ENCODE results near the gene CMSS1. TPM values are rescaled to one million over a fixed set of nuclear protein-coding genes. Genes with fewer than 3 reads are reported as not detected.
A peak's percentile ranks its signal among the peaks of the same experiment; 100 is the strongest.

Gene CMSS1
- total and polyA plus RNA-seq, 2 of the 13 experiments (the other 11 are each of a cell fraction or from before 2014, with no cell fraction given), result 6.4 to 48.7 TPM

DNA sequence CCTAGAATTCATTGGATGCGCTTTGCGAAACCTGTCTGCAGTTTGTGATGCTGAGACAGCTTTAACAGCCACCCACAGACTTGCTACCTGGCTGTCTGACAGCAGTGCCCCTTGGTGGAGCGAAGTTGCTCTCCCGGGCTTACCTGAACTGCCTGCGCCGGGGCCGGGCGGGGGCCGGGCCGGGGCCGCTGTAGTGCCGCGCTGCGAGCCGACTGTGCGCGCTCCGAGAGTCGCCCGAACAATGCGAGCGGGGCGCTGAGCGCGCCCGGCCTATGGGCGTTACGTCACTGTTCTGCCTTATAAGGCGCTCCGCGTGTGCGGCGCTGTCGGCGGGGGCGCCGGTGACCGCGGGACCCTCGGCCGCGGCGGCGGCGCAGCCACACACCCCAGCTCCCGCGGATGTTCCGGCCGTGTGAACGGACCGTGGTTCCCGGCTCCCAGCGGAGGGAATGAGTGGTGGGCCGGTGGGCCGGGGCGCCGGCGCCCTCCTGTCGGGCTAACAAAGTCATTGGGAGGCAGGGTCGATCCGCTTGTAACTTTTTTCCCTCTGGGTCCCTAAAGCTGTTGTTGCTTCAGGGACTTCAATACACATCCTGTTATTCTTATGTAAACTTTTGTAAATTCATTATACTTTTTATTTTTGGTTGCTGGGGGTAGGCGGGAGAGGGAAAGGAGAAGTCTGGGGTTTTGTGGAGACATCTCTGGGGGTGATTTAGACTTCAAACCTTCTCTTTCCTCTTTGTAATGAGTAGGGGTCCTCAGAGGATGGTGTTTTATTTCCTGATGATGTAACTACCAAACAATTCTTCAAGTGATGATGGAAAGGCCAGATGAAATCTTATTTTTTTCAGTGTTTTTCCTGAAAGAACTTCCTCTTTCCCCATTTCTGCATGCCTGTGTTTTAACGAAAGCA, 58.5 kb downstream of the CMSS1 start (continued):
- peak; percentile 60; the same call in 1 of the 2 replicates for TF ChIP-seq ZNF598 (CRISPR knock-in tag; IDR thresholded peaks at IDR 0.05; ENCODE audit: borderline replicate concordance)
- no peak for TF ChIP-seq TCF12 (IDR thresholded peaks at IDR 0.05)
- TF ChIP-seq TCF12 (CRISPR knock-in tag; IDR thresholded peaks at IDR 0.05), result peak; percentile 86; the same call in 1 of the 2 replicates
- TF ChIP-seq SP140L (CRISPR knock-in tag; IDR thresholded peaks at IDR 0.05; ENCODE audit: borderline replicate concordance), result peak; percentile 19; the same call in 1 of the 2 replicates
- TF ChIP-seq ZNF383 (CRISPR knock-in tag; IDR thresholded peaks at IDR 0.05; ENCODE audit: borderline replicate concordance), result peak; percentile 68; the same call in 1 of the 2 replicates
- no peak for TF ChIP-seq ZNF572 (CRISPR knock-in tag; IDR thresholded peaks at IDR 0.05)
- TF ChIP-seq, protein P1, sequence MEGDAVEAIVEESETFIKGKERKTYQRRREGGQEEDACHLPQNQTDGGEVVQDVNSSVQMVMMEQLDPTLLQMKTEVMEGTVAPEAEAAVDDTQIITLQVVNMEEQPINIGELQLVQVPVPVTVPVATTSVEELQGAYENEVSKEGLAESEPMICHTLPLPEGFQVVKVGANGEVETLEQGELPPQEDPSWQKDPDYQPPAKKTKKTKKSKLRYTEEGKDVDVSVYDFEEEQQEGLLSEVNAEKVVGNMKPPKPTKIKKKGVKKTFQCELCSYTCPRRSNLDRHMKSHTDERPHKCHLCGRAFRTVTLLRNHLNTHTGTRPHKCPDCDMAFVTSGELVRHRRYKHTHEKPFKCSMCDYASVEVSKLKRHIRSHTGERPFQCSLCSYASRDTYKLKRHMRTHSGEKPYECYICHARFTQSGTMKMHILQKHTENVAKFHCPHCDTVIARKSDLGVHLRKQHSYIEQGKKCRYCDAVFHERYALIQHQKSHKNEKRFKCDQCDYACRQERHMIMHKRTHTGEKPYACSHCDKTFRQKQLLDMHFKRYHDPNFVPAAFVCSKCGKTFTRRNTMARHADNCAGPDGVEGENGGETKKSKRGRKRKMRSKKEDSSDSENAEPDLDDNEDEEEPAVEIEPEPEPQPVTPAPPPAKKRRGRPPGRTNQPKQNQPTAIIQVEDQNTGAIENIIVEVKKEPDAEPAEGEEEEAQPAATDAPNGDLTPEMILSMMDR (CRISPR knock-in tag; IDR thresholded peaks at IDR 0.05), result peak; percentile 64
- 0 out of 2 replicates have a peak, but pooled peaks have one; percentile 69 for TF ChIP-seq JUND (CRISPR knock-in tag; IDR thresholded peaks at IDR 0.05)
- peak; percentile 79 for TF ChIP-seq KMT2B (CRISPR knock-in tag; IDR thresholded peaks at IDR 0.05)
- no peak; the same call in 1 of the 2 replicates for TF ChIP-seq ZNF317 (CRISPR knock-in tag; IDR thresholded peaks at IDR 0.05)
- TF ChIP-seq KAT8 (CRISPR knock-in tag; IDR thresholded peaks at IDR 0.05), result no peak; the same call in 1 of the 2 replicates
- TF ChIP-seq TAF1 (CRISPR knock-in tag; IDR thresholded peaks at IDR 0.05), result peak; percentile 98
- TF ChIP-seq ATF7-NPFF (CRISPR knock-in tag; IDR thresholded peaks at IDR 0.05; ENCODE audit: low read depth), result peak; percentile 87
- TF ChIP-seq BRD4 (CRISPR knock-in tag; IDR thresholded peaks at IDR 0.05), result peak; percentile 72; the same call in 1 of the 2 replicates
- 0 out of 2 replicates have a peak, but pooled peaks have one; percentile 25 for TF ChIP-seq NR2C2 (CRISPR knock-in tag; IDR thresholded peaks at IDR 0.05; ENCODE audit: borderline replicate concordance)
- TF ChIP-seq, protein P2, sequence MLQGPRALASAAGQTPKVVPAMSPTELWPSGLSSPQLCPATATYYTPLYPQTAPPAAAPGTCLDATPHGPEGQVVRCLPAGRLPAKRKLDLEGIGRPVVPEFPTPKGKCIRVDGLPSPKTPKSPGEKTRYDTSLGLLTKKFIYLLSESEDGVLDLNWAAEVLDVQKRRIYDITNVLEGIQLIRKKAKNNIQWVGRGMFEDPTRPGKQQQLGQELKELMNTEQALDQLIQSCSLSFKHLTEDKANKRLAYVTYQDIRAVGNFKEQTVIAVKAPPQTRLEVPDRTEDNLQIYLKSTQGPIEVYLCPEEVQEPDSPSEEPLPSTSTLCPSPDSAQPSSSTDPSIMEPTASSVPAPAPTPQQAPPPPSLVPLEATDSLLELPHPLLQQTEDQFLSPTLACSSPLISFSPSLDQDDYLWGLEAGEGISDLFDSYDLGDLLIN (CRISPR knock-in tag; IDR thresholded peaks at IDR 0.05; ENCODE audit: borderline replicate concordance), result peak; percentile 95
- TF ChIP-seq, protein P3, sequence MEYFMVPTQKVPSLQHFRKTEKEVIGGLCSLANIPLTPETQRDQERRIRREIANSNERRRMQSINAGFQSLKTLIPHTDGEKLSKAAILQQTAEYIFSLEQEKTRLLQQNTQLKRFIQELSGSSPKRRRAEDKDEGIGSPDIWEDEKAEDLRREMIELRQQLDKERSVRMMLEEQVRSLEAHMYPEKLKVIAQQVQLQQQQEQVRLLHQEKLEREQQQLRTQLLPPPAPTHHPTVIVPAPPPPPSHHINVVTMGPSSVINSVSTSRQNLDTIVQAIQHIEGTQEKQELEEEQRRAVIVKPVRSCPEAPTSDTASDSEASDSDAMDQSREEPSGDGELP (IDR thresholded peaks at IDR 0.05; ENCODE audit: borderline replicate concordance, low read depth), result no peak
- no peak for TF ChIP-seq ZNF562 (CRISPR knock-in tag; IDR thresholded peaks at IDR 0.05; ENCODE audit: borderline replicate concordance)
- TF ChIP-seq HOXA3 (CRISPR knock-in tag; IDR thresholded peaks at IDR 0.05), result peak; percentile 88
- no peak for TF ChIP-seq YEATS2 (CRISPR knock-in tag; IDR thresholded peaks at IDR 0.05; ENCODE audit: borderline replicate concordance)
- TF ChIP-seq PHB2 (IDR thresholded peaks at IDR 0.05; ENCODE audit: partially characterized antibody), result no peak
- TF ChIP-seq GTF2F1 (IDR thresholded peaks at IDR 0.05; ENCODE audit: low read length), result 0 out of 2 replicates have a peak, but pooled peaks have one; percentile 45
- TF ChIP-seq, protein P4, sequence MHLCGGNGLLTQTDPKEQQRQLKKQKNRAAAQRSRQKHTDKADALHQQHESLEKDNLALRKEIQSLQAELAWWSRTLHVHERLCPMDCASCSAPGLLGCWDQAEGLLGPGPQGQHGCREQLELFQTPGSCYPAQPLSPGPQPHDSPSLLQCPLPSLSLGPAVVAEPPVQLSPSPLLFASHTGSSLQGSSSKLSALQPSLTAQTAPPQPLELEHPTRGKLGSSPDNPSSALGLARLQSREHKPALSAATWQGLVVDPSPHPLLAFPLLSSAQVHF (CRISPR knock-in tag; IDR thresholded peaks at IDR 0.05), result peak; percentile 70; the same call in 1 of the 2 replicates
- peak; percentile 88 to 95 for TF ChIP-seq POLR2A (IDR thresholded peaks at IDR 0.05; ENCODE audit: insufficient read depth in 1 of 2, low read depth in 2 of 2, low read length in 2 of 2)
- TF ChIP-seq ZNF546 (CRISPR knock-in tag; conservative IDR thresholded peaks at IDR 0.05), result peak; percentile 89; the same call in 1 of the 2 replicates
- no peak for TF ChIP-seq ZNF879 (CRISPR knock-in tag; IDR thresholded peaks at IDR 0.05)
- TF ChIP-seq FLYWCH1 (CRISPR knock-in tag; IDR thresholded peaks at IDR 0.05), result 0 out of 2 replicates have a peak, but pooled peaks have one; percentile 91

Data from HepG2 (cell line).